ENCODE data around the gene BCAS4.
A peak's percentile ranks its signal among the peaks of the same experiment; 100 is the strongest.
"Not testable (repeated sequence)": the region's sequence is repeated elsewhere in the genome, so short reads cannot be mapped to it uniquely, and the experiment has no call there.

Gene BCAS4

GRCh38 chr20:50797142-50797541 is 2.3 kb downstream of the BCAS4 start:
- no peak overlapping the region for H3K4me3 ChIP-seq (ENCODE audit: low read depth, low read length)
- no peak for TF ChIP-seq CTCF (IDR thresholded peaks at IDR 0.05; ENCODE audit: borderline replicate concordance, insufficient read depth, low read depth, low read length)

GRCh38 chr20:50798650-50799049 is 3.8 kb downstream of the BCAS4 start:
- TF ChIP-seq CTCF (IDR thresholded peaks at IDR 0.05; ENCODE audit: borderline replicate concordance, insufficient read depth, low read depth, low read length), result no peak
- peak overlapping the region; percentile 7 for H3K4me3 ChIP-seq (ENCODE audit: low read depth, low read length)

GRCh38 chr20:50799176-50799889 is 4.5 kb downstream of the BCAS4 start:
- TF ChIP-seq CTCF (IDR thresholded peaks at IDR 0.05; ENCODE audit: borderline replicate concordance, insufficient read depth, low read depth, low read length), result no peak
- peak overlapping the region; percentile 7 for H3K4me3 ChIP-seq (ENCODE audit: low read depth, low read length)

- TF ChIP-seq CTCF (IDR thresholded peaks at IDR 0.05; ENCODE audit: borderline replicate concordance, insufficient read depth, low read depth, low read length), result no peak
- no peak overlapping the region for H3K4me3 ChIP-seq (ENCODE audit: low read depth, low read length)
Measured at GRCh38 chr20:50799890-50800550, 5.2 kb downstream of the BCAS4 start.

- not testable (repeated sequence) for H3K4me3 ChIP-seq (ENCODE audit: low read depth, low read length)
Measured at GRCh38 chr20:50800986-50801746, 6.3 kb downstream of the BCAS4 start.

- TF ChIP-seq CTCF (IDR thresholded peaks at IDR 0.05; ENCODE audit: borderline replicate concordance, insufficient read depth, low read depth, low read length), result no peak
- H3K4me3 ChIP-seq (ENCODE audit: low read depth, low read length), result no peak overlapping the region
Measured at GRCh38 chr20:50801747-50802125, 6.9 kb downstream of the BCAS4 start.

GRCh38 chr20:50802289-50802688 is 7.4 kb downstream of the BCAS4 start:
- H3K4me3 ChIP-seq (ENCODE audit: low read depth, low read length), result no peak overlapping the region
- TF ChIP-seq CTCF (IDR thresholded peaks at IDR 0.05; ENCODE audit: borderline replicate concordance, insufficient read depth, low read depth, low read length), result no peak

Data from GM12875 (cell line).